ENCODE data around the gene DDX1.

GRCh38 chr2:15616850-15617777 is 25.4 kb downstream of the DDX1 start:
- no peak for TF ChIP-seq POLR2A (IDR thresholded peaks at IDR 0.05)
- TF ChIP-seq, protein P1, sequence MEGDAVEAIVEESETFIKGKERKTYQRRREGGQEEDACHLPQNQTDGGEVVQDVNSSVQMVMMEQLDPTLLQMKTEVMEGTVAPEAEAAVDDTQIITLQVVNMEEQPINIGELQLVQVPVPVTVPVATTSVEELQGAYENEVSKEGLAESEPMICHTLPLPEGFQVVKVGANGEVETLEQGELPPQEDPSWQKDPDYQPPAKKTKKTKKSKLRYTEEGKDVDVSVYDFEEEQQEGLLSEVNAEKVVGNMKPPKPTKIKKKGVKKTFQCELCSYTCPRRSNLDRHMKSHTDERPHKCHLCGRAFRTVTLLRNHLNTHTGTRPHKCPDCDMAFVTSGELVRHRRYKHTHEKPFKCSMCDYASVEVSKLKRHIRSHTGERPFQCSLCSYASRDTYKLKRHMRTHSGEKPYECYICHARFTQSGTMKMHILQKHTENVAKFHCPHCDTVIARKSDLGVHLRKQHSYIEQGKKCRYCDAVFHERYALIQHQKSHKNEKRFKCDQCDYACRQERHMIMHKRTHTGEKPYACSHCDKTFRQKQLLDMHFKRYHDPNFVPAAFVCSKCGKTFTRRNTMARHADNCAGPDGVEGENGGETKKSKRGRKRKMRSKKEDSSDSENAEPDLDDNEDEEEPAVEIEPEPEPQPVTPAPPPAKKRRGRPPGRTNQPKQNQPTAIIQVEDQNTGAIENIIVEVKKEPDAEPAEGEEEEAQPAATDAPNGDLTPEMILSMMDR (IDR thresholded peaks at IDR 0.05) = no peak
